GM19324 (cell line): ENCODE results near the gene EFCC1.

Experiments used
- ATAC-seq: cut with Tn5 transposase; IDR thresholded peaks from one replicate; pipeline ENCODE4 v1.9.1; 2021; ENCODE audit warnings: mild to moderate bottlenecking, moderate library complexity; ENCODE audit not compliant: unreplicated experiment, low FRiP score

Gene EFCC1

GRCh38 chr3:128994581-128995546 is 6.2 kb upstream of the EFCC1 start:
- ATAC-seq, result no peak

GRCh38 chr3:128995737-128996136 is 5.4 kb upstream of the EFCC1 start:
- ATAC-seq, result no peak

GRCh38 chr3:128996200-128996599 is 4.9 kb upstream of the EFCC1 start:
- no peak for ATAC-seq

- ATAC-seq, result no peak
Measured at GRCh38 chr3:128996726-128997125, 4.4 kb upstream of the EFCC1 start.

- ATAC-seq, result no peak
Measured at GRCh38 chr3:128997486-128998133, 3.5 kb upstream of the EFCC1 start.

GRCh38 chr3:128998561-128998960 is 2.5 kb upstream of the EFCC1 start:
- no peak for ATAC-seq

- no peak for ATAC-seq
Measured at GRCh38 chr3:128999102-128999501, 2.0 kb upstream of the EFCC1 start.

GRCh38 chr3:129000742-129001100 is 383 bp upstream of the EFCC1 start:
- no peak for ATAC-seq

GRCh38 chr3:129001806-129002572 is 885 bp downstream of the EFCC1 start:
- ATAC-seq, result no peak

- ATAC-seq, result no peak
Measured at GRCh38 chr3:129002573-129003569, 1.8 kb downstream of the EFCC1 start.

GRCh38 chr3:129003578-129004112 is 2.5 kb downstream of the EFCC1 start:
- ATAC-seq, result no peak

- ATAC-seq, result no peak
Measured at GRCh38 chr3:129004639-129005295, 3.7 kb downstream of the EFCC1 start.

- no peak for ATAC-seq
Measured at GRCh38 chr3:129005526-129006303, 4.6 kb downstream of the EFCC1 start.

GRCh38 chr3:129006864-129007263 is 5.8 kb downstream of the EFCC1 start:
- no peak for ATAC-seq

GRCh38 chr3:129007792-129008191 is 6.7 kb downstream of the EFCC1 start:
- no peak for ATAC-seq

GRCh38 chr3:129009266-129009665 is 8.2 kb downstream of the EFCC1 start:
- ATAC-seq, result no peak

GRCh38 chr3:129010310-129010956 is 9.3 kb downstream of the EFCC1 start:
- ATAC-seq, result no peak

- ATAC-seq, result no peak
Measured at GRCh38 chr3:129013491-129013891, 12.4 kb downstream of the EFCC1 start.
